Thyroid gland (tissue), 4 donors: ENCODE measurements around the gene PRAMEF8.
"Not testable (repeated sequence)": the region's sequence is repeated elsewhere in the genome, so short reads cannot be mapped to it uniquely, and the experiment has no call there.

Source experiments
- POLR2A ChIP-seq, 2 donors: fragments of 450-650 bp; IDR thresholded peaks; one replicate each; pipeline ENCODE4 v1.6.1; 2017; ENCODE audit warnings: antibody characterized with exemption in 2 of 2, mild to moderate bottlenecking in 2 of 2, moderate library complexity in 1 of 2
- TF ChIP-seq, protein P1 (sequence below), 6 experiments: fragments of 200-600 bp in 3 of 6; fragments of 450-650 bp in 3 of 6; sonication (generic) in 3 of 6; IDR thresholded peaks; one replicate each; pipeline ENCODE4 v1.5.1; 2016 to 2019; ENCODE audit warnings: antibody characterized with exemption in 6 of 6, mild to moderate bottlenecking in 2 of 6, inconsistent platforms in 1 of 6, moderate library complexity in 1 of 6

- TF ChIP-seq, protein P1, sequence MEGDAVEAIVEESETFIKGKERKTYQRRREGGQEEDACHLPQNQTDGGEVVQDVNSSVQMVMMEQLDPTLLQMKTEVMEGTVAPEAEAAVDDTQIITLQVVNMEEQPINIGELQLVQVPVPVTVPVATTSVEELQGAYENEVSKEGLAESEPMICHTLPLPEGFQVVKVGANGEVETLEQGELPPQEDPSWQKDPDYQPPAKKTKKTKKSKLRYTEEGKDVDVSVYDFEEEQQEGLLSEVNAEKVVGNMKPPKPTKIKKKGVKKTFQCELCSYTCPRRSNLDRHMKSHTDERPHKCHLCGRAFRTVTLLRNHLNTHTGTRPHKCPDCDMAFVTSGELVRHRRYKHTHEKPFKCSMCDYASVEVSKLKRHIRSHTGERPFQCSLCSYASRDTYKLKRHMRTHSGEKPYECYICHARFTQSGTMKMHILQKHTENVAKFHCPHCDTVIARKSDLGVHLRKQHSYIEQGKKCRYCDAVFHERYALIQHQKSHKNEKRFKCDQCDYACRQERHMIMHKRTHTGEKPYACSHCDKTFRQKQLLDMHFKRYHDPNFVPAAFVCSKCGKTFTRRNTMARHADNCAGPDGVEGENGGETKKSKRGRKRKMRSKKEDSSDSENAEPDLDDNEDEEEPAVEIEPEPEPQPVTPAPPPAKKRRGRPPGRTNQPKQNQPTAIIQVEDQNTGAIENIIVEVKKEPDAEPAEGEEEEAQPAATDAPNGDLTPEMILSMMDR (IDR thresholded peaks at IDR 0.05), result not testable (repeated sequence)
- TF ChIP-seq POLR2A (IDR thresholded peaks at IDR 0.05), result not testable (repeated sequence)
Observed at GRCh38 chr1:13303239-13303638, 18.3 kb upstream of the PRAMEF8 start, which contains the start of gene PRAMEF33.
